B cell (primary cell): ENCODE data around the gene LDB3. TPM values are rescaled to one million over a fixed set of nuclear protein-coding genes. Genes with fewer than 3 reads are reported as not detected.

Experiments
- ATAC-seq: fragments of 200-7000 bp; cut with Tn5 transposase; one replicate; pipeline ENCODE4 v1.10.0; 2021; ENCODE audit warnings: low read depth, mild to moderate bottlenecking, moderate number of reproducible peaks, moderate library complexity
- CTCF ChIA-PET: fragments of 350-600 bp; sonication (Branson Sonifier 250); formaldehyde crosslinking; loops from one replicate; lab custom pipeline; 2021; ENCODE audit warnings: antibody characterized with exemption, inconsistent platforms; lab: Charles Lee
- POLR2A ChIA-PET: fragments of 350-600 bp; sonication (Branson Sonifier 250); formaldehyde crosslinking; loops from one replicate; lab custom pipeline; 2021; ENCODE audit warnings: antibody characterized with exemption; lab: Charles Lee
- DNase-seq: peaks from one replicate; pipeline ENCODE4 v3.0.0; 2013
- H2AFZ ChIP-seq: 2 replicates; pipeline ENCODE4 v1.6.1; 2012; ENCODE audit warnings: mild to moderate bottlenecking, low read depth, low read length; ENCODE audit not compliant: insufficient read depth, poor library complexity, severe bottlenecking
- H3K27ac ChIP-seq, 2 donors: 1 replicate in 1 of 2; 2 replicates in 1 of 2; pipeline ENCODE4 v1.5.1; 2012 to 2013; ENCODE audit warnings: low read length in 2 of 2, mild to moderate bottlenecking in 2 of 2, moderate library complexity in 1 of 2
- H3K27me3 ChIP-seq, 4 experiments: fragments of 200-600 bp in 1 of 4; sonication (generic) in 1 of 4; replicated peaks in 1 of 4; 1 replicate in 2 of 4; 2 replicates in 2 of 4; pipeline versions ENCODE4 v1.6.1 to v1.7.0; 2013 to 2016; ENCODE audit warnings: low read length in 3 of 4, mild to moderate bottlenecking in 2 of 4, mixed read lengths in 1 of 4, moderate library complexity in 1 of 4; ENCODE audit not compliant: insufficient read depth in 4 of 4, control insufficient read depth in 3 of 4; ENCODE audit errors: control extremely low read depth in 1 of 4
- H3K36me3 ChIP-seq, 2 experiments: replicated peaks in 1 of 2; 1 replicate in 1 of 2; 2 replicates in 1 of 2; pipeline versions ENCODE4 v1.6.1 to v1.7.1; 2013; ENCODE audit warnings: low read length in 1 of 2; ENCODE audit not compliant: insufficient read depth in 2 of 2, control insufficient read depth in 1 of 2; ENCODE audit errors: control extremely low read depth in 1 of 2, extremely low read depth in 1 of 2
- H3K4me1 ChIP-seq, 2 donors: fragments of 200-600 bp in 1 of 2; sonication (generic) in 1 of 2; 1 replicate in 1 of 2; 2 replicates in 1 of 2; pipeline versions ENCODE4 v1.5.1 to v1.6.1; 2013 to 2017; ENCODE audit warnings: low read length in 2 of 2; ENCODE audit not compliant: control insufficient read depth in 2 of 2, insufficient read depth in 2 of 2
- H3K4me2 ChIP-seq: replicated peaks from 2 replicates; pipeline ENCODE3; 2012; ENCODE audit warnings: mild to moderate bottlenecking, low read depth, low read length; ENCODE audit not compliant: poor library complexity, severe bottlenecking
- H3K4me3 ChIP-seq, 5 experiments: fragments of 200-600 bp in 1 of 5; sonication (generic) in 1 of 5; 1 replicate in 3 of 5; 2 replicates in 2 of 5; pipeline versions ENCODE4 v1.5.1 to v1.7.0; 2011 to 2016; ENCODE audit warnings: low read length in 4 of 5, mild to moderate bottlenecking in 4 of 5, low read depth in 2 of 5, control low read depth in 1 of 5, moderate library complexity in 1 of 5; ENCODE audit not compliant: insufficient read depth in 1 of 5; ENCODE audit errors: control extremely low read depth in 1 of 5, extremely low read depth in 1 of 5
- H3K79me2 ChIP-seq: fragments of 200-600 bp; sonication (generic); one replicate; pipeline ENCODE4 v1.6.0; 2016; ENCODE audit warnings: low read length; ENCODE audit not compliant: control insufficient read depth, insufficient read depth
- H3K9ac ChIP-seq: fragments of 200-600 bp; sonication (generic); 2 replicates; pipeline ENCODE4 v1.6.1; 2017; ENCODE audit warnings: mild to moderate bottlenecking, low read length, moderate library complexity
- H3K9me3 ChIP-seq, 3 donors: one replicate each; pipeline versions ENCODE4 v1.6.1 to v1.7.1; 2013; ENCODE audit warnings: low read length in 2 of 3; ENCODE audit not compliant: control insufficient read depth in 2 of 3, insufficient read depth in 1 of 3; ENCODE audit errors: control extremely low read depth in 1 of 3
- H4K20me1 ChIP-seq: 2 replicates; pipeline ENCODE4 v1.6.0; 2012; ENCODE audit warnings: mild to moderate bottlenecking, low read length; ENCODE audit not compliant: insufficient read depth, control insufficient read depth, poor library complexity, severe bottlenecking
- H3K27ac Mint-ChIP-seq: one replicate; pipeline ENCODE4 v1.8.0; 2021; ENCODE audit warnings: mixed read lengths
- H3K27me3 Mint-ChIP-seq: one replicate; pipeline ENCODE4 v1.8.0; 2021; ENCODE audit warnings: mixed read lengths
- H3K4me1 Mint-ChIP-seq: one replicate; pipeline ENCODE4 v1.8.0; 2021; ENCODE audit warnings: mixed read lengths
- H3K4me3 Mint-ChIP-seq: one replicate; pipeline ENCODE4 v1.8.0; 2021; ENCODE audit warnings: mixed read lengths
- H3K9me3 Mint-ChIP-seq: one replicate; pipeline ENCODE4 v1.8.0; 2022; ENCODE audit warnings: mixed read lengths; ENCODE audit not compliant: insufficient read depth
- EZH2 ChIP-seq: IDR thresholded peaks from 2 replicates; pipeline ENCODE4 v1.6.1; 2012; ENCODE audit warnings: borderline replicate concordance, low read depth, mild to moderate bottlenecking, moderate library complexity, low read length; ENCODE audit not compliant: insufficient read depth, poor library complexity, severe bottlenecking
- WGBS: methylation state at CpG from one replicate; pipeline ENCODE4 v1.1.5; 2013; ENCODE audit warnings: missing lambda C conversion rate; ENCODE audit not compliant: insufficient coverage; 5-methylcytosine and 5-hydroxymethylcytosine counted together
- intact Hi-C: fragments of 100-400 bp; cut with micrococcal nuclease; formaldehyde crosslinking; loops from one replicate; pipeline ENCODE4 v1.10.0; 2022
- polyA plus RNA-seq: library from polyadenylated mRNA; depleted of rRNA; stranded (reverse); fragments of >200 nt; gene quantifications from 2 replicates; pipeline ENCODE4 v1.2.3, GENCODE V29; 2012
- total RNA-seq, 2 donors: library from RNA; stranded (reverse); fragments of 120-200 nt in 1 of 2; gene quantifications; 1 replicate in 1 of 2; 2 replicates in 1 of 2; pipeline versions ENCODE4 v1.2.3 to v1.2.4, GENCODE V29; 2013 to 2022
- TF ChIP-seq, protein P1 (sequence below): fragments of 200-600 bp; IDR thresholded peaks from one replicate; pipeline ENCODE4 v1.8.0; 2022; ENCODE audit warnings: antibody characterized with exemption, mild to moderate bottlenecking

Gene LDB3
- total and polyA plus RNA-seq, 2 donors (not counting 1 experiment from before 2014, with no cell fraction given), result 0.01 to 0.07 TPM

DNA sequence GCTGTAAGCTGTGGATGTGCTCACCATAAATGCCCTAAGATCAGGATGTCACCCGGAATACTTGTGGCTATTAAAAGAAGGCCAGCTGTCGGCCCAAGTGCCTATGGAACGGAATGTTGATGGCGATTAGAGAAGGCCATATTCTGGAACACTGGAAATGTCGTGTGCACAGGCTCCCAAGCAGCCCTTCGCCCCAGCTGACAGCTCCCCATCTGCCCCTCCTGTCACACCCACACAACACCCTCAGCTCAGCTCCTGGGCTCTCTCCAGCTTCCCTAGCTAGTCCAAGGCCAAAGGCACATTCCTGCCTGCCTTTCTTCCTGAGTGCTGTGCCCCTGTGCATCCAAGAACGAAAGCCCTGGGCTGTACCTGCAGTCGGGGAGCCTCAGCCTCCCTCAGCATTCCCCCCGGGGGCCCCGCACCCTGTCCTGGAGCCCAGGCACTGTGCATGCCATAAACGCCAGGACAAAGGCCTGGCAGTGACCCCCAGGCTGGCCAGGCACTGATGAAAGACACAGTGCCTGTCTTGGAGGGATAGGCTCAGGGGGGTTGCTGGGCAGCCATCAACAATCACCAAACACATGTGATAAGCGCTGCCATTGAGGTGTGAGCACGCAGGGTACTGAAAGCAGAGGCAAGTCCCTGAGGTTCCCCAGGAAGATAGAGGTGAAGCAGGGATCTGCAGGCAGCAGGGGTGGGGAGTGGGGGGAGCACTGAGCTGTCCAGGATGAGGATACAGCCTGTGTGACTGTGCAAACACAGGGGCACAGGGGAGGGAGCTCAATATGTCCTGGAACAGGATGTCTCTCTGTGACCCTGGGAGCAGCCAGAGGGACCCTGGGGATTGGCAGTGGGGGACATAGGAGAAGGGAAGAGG, 3.7 kb upstream of the LDB3 start:
- peaks cover 0 to 5% of the 10 kb centered on the region in 2 donors for H3K4me1 ChIP-seq
- no peak overlapping the region for H3K4me3 ChIP-seq
- TF ChIP-seq, protein P1, sequence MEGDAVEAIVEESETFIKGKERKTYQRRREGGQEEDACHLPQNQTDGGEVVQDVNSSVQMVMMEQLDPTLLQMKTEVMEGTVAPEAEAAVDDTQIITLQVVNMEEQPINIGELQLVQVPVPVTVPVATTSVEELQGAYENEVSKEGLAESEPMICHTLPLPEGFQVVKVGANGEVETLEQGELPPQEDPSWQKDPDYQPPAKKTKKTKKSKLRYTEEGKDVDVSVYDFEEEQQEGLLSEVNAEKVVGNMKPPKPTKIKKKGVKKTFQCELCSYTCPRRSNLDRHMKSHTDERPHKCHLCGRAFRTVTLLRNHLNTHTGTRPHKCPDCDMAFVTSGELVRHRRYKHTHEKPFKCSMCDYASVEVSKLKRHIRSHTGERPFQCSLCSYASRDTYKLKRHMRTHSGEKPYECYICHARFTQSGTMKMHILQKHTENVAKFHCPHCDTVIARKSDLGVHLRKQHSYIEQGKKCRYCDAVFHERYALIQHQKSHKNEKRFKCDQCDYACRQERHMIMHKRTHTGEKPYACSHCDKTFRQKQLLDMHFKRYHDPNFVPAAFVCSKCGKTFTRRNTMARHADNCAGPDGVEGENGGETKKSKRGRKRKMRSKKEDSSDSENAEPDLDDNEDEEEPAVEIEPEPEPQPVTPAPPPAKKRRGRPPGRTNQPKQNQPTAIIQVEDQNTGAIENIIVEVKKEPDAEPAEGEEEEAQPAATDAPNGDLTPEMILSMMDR, result no peak
- no peak for TF ChIP-seq EZH2
- H3K36me3 ChIP-seq, result no peaks in the 10 kb centered on the region
- no peak overlapping the region for H3K9ac ChIP-seq
- WGBS, result 84% methylated on average over 13 of the region's 13 CpGs
- CTCF ChIA-PET, result no interaction called here
- H3K27me3 ChIP-seq, result no peaks in the 10 kb centered on the region
- Mint-ChIP-seq H3K27ac (no peak overlapping the region), H3K9me3 (no peaks in the 10 kb centered on the region), H3K4me1 (peaks cover 6% of the 10 kb centered on the region), H3K27me3 (no peaks in the 10 kb centered on the region), H3K4me3 (no peak overlapping the region)
- no peak for ATAC-seq
- intact Hi-C loops, result no loop called here
- no peaks in the 10 kb centered on the region for H3K79me2 ChIP-seq
- no peak overlapping the region for H3K27ac ChIP-seq
- POLR2A ChIA-PET, result no interaction called here
- H2AFZ ChIP-seq, result no peak overlapping the region
- H3K4me2 ChIP-seq, result no peak overlapping the region
- H3K9me3 ChIP-seq, result no peaks in the 10 kb centered on the region
- no peak for DNase-seq
- H4K20me1 ChIP-seq, result no peaks in the 10 kb centered on the region

DNA sequence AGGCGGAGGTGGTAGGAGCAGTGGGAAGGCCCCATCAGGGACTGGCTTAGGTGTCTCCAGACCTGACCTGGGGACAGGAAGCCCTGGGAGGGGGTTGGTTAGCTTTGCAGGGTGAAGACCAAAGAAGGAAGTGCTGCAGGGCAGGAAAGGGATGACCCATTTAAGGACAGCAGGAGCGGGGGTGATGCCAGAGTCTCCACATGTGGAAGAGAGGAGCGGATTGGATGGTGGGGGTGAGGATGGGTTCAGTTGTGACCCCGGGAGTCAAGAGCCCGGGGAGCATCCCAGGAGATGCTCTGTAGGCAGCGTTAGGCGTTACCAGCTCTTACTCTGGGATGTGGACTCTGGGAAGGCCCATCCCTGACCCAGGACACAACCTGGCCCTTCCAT, 3.1 kb upstream of the LDB3 start:
- Histone ChIP-seq H3K27ac (no peak overlapping the region), H3K4me2 (no peak overlapping the region), H3K79me2 (no peaks in the 10 kb centered on the region), H3K27me3 (no peaks in the 10 kb centered on the region), H3K36me3 (no peaks in the 10 kb centered on the region), H3K9ac (no peak overlapping the region), H4K20me1 (no peaks in the 10 kb centered on the region), H3K4me1 (peaks cover 0 to 5% of the 10 kb centered on the region in 2 donors), H2AFZ (no peak overlapping the region), H3K9me3 (no peaks in the 10 kb centered on the region), H3K4me3 (no peak overlapping the region)
- TF ChIP-seq EZH2, result no peak
- TF ChIP-seq, protein P1, result no peak
- Mint-ChIP-seq H3K9me3 (no peaks in the 10 kb centered on the region), H3K27me3 (no peaks in the 10 kb centered on the region), H3K4me3 (no peak overlapping the region), H3K4me1 (peaks cover 6% of the 10 kb centered on the region), H3K27ac (no peak overlapping the region)
- CTCF ChIA-PET, result no interaction called here
- POLR2A ChIA-PET, result no interaction called here
- intact Hi-C loops, result no loop called here
- ATAC-seq (no peak), DNase-seq (no peak)
- 90% methylated on average over 7 of the region's 7 CpGs for WGBS
